ENCODE measurements around the gene HSBP1.

DNA sequence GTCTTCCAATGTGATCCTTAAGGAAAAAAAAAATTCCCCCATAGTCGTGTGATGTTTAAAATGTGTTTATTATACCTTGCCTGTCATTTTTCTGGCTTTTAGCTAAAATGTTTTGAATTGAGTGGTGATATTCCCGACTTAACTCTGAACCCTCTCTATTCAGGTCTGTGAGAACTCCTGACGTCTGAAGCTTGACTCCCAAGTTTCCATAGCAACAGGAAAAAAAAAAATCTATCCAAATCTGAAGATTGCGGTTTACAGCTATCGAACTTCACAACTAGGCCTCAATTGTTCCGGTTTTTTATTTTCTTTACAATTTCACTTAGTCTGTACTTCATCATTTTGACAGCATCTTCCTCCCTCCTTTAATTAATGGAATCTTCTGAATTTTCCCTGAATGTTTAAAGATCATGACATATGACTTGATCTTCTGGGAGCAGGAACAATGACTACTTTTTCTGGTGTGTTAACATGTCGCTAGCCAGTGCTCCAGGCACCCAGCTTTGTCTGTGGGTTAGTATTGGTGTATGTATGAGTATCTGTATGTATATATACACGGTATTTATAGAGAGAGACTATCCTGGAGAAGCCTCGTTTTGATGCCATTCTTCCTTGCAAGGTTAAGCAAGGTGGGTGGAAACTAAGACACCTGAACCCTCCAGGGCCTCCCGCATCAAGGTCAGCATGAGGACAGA lies 12.8 kb upstream of the HSBP1 start:
- TF ChIP-seq MAFF (IDR thresholded peaks at IDR 0.05; ENCODE audit: low read depth, low read length) (no peak), ZNF138 (CRISPR knock-in tag; IDR thresholded peaks at IDR 0.05; ENCODE audit: low read depth) (no peak), ZNF878 (CRISPR knock-in tag; IDR thresholded peaks at IDR 0.05) (no peak), CTCF (CRISPR knock-in tag; IDR thresholded peaks at IDR 0.05) (no peak), ZNF350 (CRISPR knock-in tag; IDR thresholded peaks at IDR 0.05; ENCODE audit: borderline replicate concordance, low read depth) (no peak), KDM1A (CRISPR knock-in tag; IDR thresholded peaks at IDR 0.05) (no peak), ZNF3 (CRISPR knock-in tag; IDR thresholded peaks at IDR 0.05) (no peak)
- TF ChIP-seq, protein P1, sequence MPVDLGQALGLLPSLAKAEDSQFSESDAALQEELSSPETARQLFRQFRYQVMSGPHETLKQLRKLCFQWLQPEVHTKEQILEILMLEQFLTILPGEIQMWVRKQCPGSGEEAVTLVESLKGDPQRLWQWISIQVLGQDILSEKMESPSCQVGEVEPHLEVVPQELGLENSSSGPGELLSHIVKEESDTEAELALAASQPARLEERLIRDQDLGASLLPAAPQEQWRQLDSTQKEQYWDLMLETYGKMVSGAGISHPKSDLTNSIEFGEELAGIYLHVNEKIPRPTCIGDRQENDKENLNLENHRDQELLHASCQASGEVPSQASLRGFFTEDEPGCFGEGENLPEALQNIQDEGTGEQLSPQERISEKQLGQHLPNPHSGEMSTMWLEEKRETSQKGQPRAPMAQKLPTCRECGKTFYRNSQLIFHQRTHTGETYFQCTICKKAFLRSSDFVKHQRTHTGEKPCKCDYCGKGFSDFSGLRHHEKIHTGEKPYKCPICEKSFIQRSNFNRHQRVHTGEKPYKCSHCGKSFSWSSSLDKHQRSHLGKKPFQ (CRISPR knock-in tag; IDR thresholded peaks at IDR 0.05; ENCODE audit: insufficient replicate concordance) = no peak
- TF ChIP-seq, protein P2, sequence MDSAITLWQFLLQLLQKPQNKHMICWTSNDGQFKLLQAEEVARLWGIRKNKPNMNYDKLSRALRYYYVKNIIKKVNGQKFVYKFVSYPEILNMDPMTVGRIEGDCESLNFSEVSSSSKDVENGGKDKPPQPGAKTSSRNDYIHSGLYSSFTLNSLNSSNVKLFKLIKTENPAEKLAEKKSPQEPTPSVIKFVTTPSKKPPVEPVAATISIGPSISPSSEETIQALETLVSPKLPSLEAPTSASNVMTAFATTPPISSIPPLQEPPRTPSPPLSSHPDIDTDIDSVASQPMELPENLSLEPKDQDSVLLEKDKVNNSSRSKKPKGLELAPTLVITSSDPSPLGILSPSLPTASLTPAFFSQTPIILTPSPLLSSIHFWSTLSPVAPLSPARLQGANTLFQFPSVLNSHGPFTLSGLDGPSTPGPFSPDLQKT (CRISPR knock-in tag; IDR thresholded peaks at IDR 0.05; ENCODE audit: borderline replicate concordance) = no peak
